ENCODE measurements around the gene TMIGD2.

DNA sequence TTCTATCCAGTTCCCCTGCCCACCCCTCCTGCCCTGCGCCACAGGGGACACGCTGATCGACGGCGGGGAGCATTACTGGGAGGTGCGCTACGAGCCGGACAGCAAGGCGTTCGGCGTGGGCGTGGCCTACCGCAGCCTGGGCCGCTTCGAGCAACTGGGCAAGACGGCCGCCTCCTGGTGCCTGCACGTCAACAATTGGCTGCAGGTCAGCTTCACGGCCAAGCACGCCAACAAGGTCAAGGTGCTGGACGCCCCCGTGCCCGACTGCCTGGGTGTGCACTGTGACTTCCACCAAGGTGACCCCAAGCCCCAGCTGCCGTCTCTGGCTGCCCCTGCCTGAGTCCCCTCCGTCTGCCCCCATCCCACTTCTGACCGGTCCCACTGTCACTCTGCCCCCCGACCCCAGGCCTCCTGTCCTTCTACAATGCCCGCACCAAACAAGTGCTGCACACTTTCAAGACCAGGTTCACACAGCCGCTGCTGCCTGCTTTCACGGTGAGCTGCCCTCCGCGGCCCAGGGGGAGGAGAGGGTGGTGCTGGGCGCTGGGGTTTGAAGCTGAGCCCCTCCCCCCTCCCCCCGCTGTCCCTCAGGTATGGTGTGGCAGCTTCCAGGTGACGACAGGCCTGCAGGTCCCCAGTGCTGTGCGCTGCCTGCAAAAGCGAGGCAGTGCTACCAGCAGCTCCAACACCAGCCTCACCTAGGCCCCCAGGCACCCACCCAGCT lies 20.9 kb upstream of the TMIGD2 start:
- TF ChIP-seq EZH2 (IDR thresholded peaks at IDR 0.05; ENCODE audit: borderline replicate concordance, insufficient read depth, low read length, poor library complexity, severe bottlenecking): no peak
- TF ChIP-seq, protein P1, sequence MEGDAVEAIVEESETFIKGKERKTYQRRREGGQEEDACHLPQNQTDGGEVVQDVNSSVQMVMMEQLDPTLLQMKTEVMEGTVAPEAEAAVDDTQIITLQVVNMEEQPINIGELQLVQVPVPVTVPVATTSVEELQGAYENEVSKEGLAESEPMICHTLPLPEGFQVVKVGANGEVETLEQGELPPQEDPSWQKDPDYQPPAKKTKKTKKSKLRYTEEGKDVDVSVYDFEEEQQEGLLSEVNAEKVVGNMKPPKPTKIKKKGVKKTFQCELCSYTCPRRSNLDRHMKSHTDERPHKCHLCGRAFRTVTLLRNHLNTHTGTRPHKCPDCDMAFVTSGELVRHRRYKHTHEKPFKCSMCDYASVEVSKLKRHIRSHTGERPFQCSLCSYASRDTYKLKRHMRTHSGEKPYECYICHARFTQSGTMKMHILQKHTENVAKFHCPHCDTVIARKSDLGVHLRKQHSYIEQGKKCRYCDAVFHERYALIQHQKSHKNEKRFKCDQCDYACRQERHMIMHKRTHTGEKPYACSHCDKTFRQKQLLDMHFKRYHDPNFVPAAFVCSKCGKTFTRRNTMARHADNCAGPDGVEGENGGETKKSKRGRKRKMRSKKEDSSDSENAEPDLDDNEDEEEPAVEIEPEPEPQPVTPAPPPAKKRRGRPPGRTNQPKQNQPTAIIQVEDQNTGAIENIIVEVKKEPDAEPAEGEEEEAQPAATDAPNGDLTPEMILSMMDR (IDR thresholded peaks at IDR 0.05; ENCODE audit: poor library complexity, severe bottlenecking): no peak
- TF ChIP-seq EP300 (conservative IDR thresholded peaks at IDR 0.05; ENCODE audit: poor library complexity, severe bottlenecking): no peak
- TF ChIP-seq, protein P2, sequence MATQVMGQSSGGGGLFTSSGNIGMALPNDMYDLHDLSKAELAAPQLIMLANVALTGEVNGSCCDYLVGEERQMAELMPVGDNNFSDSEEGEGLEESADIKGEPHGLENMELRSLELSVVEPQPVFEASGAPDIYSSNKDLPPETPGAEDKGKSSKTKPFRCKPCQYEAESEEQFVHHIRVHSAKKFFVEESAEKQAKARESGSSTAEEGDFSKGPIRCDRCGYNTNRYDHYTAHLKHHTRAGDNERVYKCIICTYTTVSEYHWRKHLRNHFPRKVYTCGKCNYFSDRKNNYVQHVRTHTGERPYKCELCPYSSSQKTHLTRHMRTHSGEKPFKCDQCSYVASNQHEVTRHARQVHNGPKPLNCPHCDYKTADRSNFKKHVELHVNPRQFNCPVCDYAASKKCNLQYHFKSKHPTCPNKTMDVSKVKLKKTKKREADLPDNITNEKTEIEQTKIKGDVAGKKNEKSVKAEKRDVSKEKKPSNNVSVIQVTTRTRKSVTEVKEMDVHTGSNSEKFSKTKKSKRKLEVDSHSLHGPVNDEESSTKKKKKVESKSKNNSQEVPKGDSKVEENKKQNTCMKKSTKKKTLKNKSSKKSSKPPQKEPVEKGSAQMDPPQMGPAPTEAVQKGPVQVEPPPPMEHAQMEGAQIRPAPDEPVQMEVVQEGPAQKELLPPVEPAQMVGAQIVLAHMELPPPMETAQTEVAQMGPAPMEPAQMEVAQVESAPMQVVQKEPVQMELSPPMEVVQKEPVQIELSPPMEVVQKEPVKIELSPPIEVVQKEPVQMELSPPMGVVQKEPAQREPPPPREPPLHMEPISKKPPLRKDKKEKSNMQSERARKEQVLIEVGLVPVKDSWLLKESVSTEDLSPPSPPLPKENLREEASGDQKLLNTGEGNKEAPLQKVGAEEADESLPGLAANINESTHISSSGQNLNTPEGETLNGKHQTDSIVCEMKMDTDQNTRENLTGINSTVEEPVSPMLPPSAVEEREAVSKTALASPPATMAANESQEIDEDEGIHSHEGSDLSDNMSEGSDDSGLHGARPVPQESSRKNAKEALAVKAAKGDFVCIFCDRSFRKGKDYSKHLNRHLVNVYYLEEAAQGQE (IDR thresholded peaks at IDR 0.05; ENCODE audit: borderline replicate concordance): no peak
- TF ChIP-seq POLR2AphosphoS5 (IDR thresholded peaks at IDR 0.05): no peak
- no peak for TF ChIP-seq TAF1 (IDR thresholded peaks at IDR 0.05; ENCODE audit: low read depth)
